ENCODE results near the gene CSF1.

Gene CSF1

DNA sequence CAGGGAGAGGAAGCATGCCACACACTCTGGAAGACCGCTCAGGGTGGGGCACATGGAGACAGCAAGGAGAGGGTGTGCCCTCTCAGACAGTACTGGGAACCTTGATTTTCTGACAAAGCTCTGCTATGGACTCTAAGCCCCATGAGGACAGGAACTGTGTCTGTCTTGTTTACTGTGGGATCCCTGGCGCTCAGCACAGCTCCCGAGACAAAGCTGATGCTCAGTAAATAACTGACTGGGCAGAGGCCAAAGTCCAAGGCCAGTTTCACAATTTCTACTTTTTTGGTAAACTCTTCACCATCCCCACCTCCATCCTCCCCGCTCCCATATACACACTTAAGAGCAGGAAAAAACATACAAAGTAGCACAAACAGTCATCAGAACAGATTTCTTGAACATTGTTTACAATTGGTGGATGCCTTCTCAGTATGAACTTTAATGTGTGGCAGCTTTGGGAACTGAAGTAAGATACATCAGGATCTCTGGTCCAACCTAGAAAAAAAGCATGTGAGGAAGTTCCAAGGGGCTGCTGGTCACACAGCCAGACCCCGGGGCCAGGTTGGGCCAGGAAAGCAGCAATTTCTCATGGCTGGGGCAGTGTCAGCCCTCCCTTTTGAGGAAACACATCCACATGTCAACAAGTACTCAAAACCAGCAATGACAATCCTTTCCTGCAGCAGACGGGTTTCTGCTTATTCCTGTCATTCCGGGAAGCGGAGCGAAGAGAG, 68.3 kb downstream of the CSF1 start:
- no peak for DNase-seq (ENCODE audit: low read depth)

DNA sequence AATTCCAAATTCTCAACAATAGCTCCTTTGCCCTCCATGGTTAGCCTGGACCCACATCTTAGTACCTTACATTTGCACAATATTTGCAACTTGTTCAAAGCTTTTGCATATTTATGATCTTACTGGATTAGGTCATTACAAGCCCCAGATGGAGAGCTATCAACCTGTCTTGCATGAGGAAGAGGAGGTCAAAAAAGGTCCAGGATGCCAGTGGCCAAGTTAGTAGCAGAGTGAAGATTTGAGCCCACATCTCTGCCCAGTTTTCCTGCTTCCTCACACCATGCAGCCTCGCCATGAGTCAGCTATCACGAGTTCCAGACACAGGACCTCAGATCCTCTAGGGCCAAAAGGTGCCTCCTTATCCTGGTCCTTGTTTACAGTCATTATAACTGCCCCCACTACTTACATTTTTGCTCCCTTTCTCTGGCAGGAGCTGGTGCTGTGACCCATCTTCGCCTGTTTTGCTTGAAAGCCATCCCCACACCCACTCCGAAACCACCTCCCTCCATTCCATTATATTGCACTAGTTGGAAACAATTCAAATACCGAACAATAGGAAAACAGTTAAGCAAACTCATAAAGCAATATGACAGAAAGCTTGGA, 68.9 kb downstream of the CSF1 start:
- DNase-seq (ENCODE audit: low read depth), result peak; percentile 76

Data from EH (cell line).